Neuron (in vitro differentiated cells): ENCODE measurements around the gene SPOCK1.
"Not testable (repeated sequence)": the region's sequence is repeated elsewhere in the genome, so short reads cannot be mapped to it uniquely, and the experiment has no call there.

Experiments used
- H2AFZ ChIP-seq: one replicate; pipeline ENCODE4 v1.6.1; 2013; ENCODE audit warnings: low read depth, mild to moderate bottlenecking, inconsistent platforms, low read length, moderate library complexity
- H3K27me3 ChIP-seq: one replicate; pipeline ENCODE4 v1.6.1; 2013; ENCODE audit warnings: low read length; ENCODE audit not compliant: insufficient read depth
- H3K36me3 ChIP-seq: one replicate; pipeline ENCODE4 v1.6.1; 2013; ENCODE audit warnings: low read length; ENCODE audit not compliant: insufficient read depth
- H3K4me1 ChIP-seq: one replicate; pipeline ENCODE4 v1.6.1; 2013; ENCODE audit warnings: low read length; ENCODE audit not compliant: insufficient read depth
- H3K4me3 ChIP-seq: 2 replicates; pipeline ENCODE4 v1.5.1; 2013; ENCODE audit warnings: mild to moderate bottlenecking, low read length, moderate library complexity
- H3K9me3 ChIP-seq: one replicate; pipeline ENCODE4 v1.6.1; 2013; ENCODE audit warnings: low read length

Gene SPOCK1

DNA sequence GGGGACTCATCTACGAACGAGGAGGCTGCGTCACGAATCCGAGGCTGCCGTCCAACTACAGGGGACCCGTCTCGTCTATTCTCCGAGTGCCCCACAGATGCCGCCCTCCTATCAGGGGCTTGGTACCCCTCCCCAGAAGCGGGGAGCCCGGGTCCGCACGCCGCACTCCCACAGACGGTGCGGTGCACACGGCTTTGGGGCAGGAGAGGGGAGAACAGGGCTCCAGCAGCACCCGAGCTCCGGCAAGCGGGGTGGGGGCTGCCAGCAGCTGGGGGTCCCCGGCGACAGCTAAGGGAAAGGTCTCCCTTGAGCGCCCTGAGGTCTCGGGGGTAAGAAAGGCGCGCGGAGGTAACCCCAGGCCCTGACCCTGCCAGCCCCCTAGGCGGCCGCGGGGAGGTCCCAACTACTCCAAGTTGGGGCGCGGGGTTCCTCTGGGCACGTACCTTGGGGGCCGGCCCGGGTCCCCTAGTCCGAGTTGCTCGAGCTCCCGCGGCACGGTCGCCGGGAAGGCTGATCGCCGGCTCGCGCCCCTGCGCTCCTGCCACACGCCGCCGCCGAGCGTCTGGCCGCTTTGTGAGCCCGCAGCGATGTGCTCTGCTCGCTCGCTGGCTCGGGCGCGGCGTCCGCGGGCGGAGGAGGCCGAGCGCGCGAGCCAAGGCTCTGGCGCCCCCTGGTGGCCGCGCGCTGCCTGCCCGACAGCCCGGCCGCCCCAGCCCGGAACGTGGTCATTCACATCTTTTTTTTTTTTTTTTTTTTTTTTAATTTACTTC is at the start of gene SPOCK1:
Gene SPOCK1, minus strand, starts transcription at position 591 of the 770 bp plus-strand sequence.
- peaks cover 4% of the 10 kb centered on the region for H3K4me1 ChIP-seq
- H3K36me3 ChIP-seq, result no peaks in the 10 kb centered on the region
- H3K4me3 ChIP-seq, result peak within 1 kb of the TSS; percentile 65
- H2AFZ ChIP-seq, result peak within 1 kb of the TSS; percentile 99
- no peaks in the 10 kb centered on the region for H3K9me3 ChIP-seq
- no peaks in the 10 kb centered on the region for H3K27me3 ChIP-seq

DNA sequence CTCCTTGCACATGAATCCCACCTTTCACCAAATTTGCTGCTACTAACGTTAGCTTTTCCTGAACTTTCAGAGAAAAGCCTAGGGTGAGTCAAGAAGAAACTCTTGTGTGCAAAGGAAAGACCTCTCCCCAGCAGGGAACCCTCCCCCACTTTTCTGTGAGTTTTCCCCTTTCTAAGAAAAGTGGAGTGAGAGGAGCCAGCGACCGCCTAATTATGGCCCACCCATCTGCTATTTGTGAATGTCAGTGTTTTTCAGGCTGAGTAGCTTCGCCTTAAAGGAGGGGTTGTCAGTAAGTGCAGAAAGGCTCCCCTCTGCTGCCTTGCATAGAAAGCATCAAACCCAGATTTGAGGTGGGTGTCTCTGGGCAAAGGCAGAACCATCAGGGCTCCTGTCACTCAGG is 46.8 kb upstream of the SPOCK1 start:
- no peak overlapping the region for H2AFZ ChIP-seq
- no peaks in the 10 kb centered on the region for H3K9me3 ChIP-seq
- H3K36me3 ChIP-seq, result no peaks in the 10 kb centered on the region
- H3K4me3 ChIP-seq, result no peak overlapping the region
- H3K4me1 ChIP-seq, result no peaks in the 10 kb centered on the region
- peaks cover 5% of the 10 kb centered on the region for H3K27me3 ChIP-seq

DNA sequence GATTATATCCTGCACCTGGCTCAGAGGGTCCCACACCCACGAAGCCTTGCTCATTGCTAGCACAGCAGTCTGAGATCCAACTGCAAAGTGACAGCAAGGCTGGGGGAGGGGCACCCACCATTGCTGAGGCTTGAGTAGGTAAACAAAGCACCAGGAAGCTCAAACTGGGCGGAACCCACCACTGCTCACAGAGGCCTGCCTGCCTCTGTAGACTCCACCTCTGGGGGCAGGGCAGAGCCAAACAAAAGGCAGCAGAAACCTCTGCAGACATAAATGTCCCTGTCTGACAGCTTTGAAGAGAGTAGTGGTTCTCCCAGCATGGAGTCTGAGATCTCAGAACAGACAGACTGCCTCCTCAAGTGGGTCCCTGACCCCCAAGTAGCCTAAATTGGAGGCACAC is 36.3 kb upstream of the SPOCK1 start:
- not testable (repeated sequence) for H3K9me3 ChIP-seq, H3K36me3 ChIP-seq, H2AFZ ChIP-seq, H3K4me1 ChIP-seq, H3K27me3 ChIP-seq, H3K4me3 ChIP-seq

- H3K36me3 ChIP-seq, result no peaks in the 10 kb centered on the region
- no peak overlapping the region for H2AFZ ChIP-seq
- peaks cover 2% of the 10 kb centered on the region for H3K27me3 ChIP-seq
- H3K4me3 ChIP-seq, result no peak overlapping the region
- H3K4me1 ChIP-seq, result no peaks in the 10 kb centered on the region
- no peaks in the 10 kb centered on the region for H3K9me3 ChIP-seq
Observed at GRCh38 chr5:137533963-137534362, 34.8 kb upstream of the SPOCK1 start.

DNA sequence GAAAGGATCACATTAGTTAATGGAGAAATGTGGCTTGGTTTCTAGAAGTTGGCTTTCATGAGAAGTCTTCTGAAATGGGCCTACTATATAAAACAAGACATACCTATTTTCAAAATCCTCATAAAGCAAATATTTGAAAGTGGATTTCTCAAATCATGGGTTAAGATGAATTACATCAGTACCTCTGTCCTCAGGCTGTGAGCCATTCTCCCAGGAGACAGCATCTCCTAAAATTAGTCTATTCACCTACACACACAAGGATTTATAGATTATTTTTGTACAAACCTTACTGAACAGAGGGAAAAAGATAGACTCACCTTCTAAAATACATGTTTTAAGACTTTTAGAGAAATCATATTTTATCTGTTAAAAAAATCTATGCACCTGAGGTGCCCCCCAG is 32.1 kb upstream of the SPOCK1 start:
- H3K4me1 ChIP-seq, result no peaks in the 10 kb centered on the region
- peaks cover 2% of the 10 kb centered on the region for H3K27me3 ChIP-seq
- H3K36me3 ChIP-seq, result no peaks in the 10 kb centered on the region
- H3K9me3 ChIP-seq, result no peaks in the 10 kb centered on the region
- H2AFZ ChIP-seq, result no peak overlapping the region
- no peak overlapping the region for H3K4me3 ChIP-seq

GRCh38 chr5:137521246-137521645 is 22.1 kb upstream of the SPOCK1 start:
- Histone ChIP-seq H3K4me1 (no peaks in the 10 kb centered on the region), H3K4me3 (no peak overlapping the region), H2AFZ (no peak overlapping the region), H3K36me3 (no peaks in the 10 kb centered on the region), H3K27me3 (no peaks in the 10 kb centered on the region), H3K9me3 (no peaks in the 10 kb centered on the region)

DNA sequence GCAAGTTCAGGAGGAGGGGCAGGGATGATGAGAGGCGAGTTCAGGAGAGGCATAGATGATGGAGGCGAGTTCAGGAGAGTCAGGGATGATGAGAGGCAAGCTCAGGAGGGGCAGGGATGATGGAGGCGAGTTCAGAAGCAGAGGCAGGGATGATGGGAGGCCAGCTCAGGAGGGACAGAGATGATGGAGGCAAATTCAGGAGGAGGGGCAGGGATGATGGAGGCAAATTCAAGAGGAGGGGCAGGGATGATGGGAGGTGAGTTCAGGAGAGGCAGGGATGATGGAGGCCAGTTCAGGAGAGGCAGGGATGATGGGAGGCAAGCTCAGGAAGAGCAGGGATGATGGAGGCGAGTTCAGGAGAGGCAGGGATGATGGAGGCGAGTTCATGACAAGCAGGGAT is 17.8 kb upstream of the SPOCK1 start:
- H3K36me3 ChIP-seq, result no peaks in the 10 kb centered on the region
- H3K27me3 ChIP-seq, result peaks cover 8% of the 10 kb centered on the region
- no peaks in the 10 kb centered on the region for H3K9me3 ChIP-seq
- H3K4me1 ChIP-seq, result no peaks in the 10 kb centered on the region
- no peak overlapping the region for H3K4me3 ChIP-seq
- no peak overlapping the region for H2AFZ ChIP-seq

- Histone ChIP-seq H3K4me1 (no peaks in the 10 kb centered on the region), H3K9me3 (no peaks in the 10 kb centered on the region), H3K4me3 (no peak overlapping the region), H3K36me3 (no peaks in the 10 kb centered on the region), H2AFZ (no peak overlapping the region), H3K27me3 (peaks cover 8% of the 10 kb centered on the region)
Observed at GRCh38 chr5:137516251-137516797, 17.2 kb upstream of the SPOCK1 start.

GRCh38 chr5:137515238-137515637 is 16.1 kb upstream of the SPOCK1 start:
- H2AFZ ChIP-seq, result no peak overlapping the region
- no peaks in the 10 kb centered on the region for H3K4me1 ChIP-seq
- peaks cover 8% of the 10 kb centered on the region for H3K27me3 ChIP-seq
- no peak overlapping the region for H3K4me3 ChIP-seq
- no peaks in the 10 kb centered on the region for H3K36me3 ChIP-seq
- no peaks in the 10 kb centered on the region for H3K9me3 ChIP-seq

- no peak overlapping the region for H2AFZ ChIP-seq
- H3K9me3 ChIP-seq, result no peaks in the 10 kb centered on the region
- no peaks in the 10 kb centered on the region for H3K4me1 ChIP-seq
- peaks cover 11% of the 10 kb centered on the region for H3K27me3 ChIP-seq
- H3K36me3 ChIP-seq, result no peaks in the 10 kb centered on the region
- H3K4me3 ChIP-seq, result no peak overlapping the region
Observed at GRCh38 chr5:137510671-137511070, 11.5 kb upstream of the SPOCK1 start.

DNA sequence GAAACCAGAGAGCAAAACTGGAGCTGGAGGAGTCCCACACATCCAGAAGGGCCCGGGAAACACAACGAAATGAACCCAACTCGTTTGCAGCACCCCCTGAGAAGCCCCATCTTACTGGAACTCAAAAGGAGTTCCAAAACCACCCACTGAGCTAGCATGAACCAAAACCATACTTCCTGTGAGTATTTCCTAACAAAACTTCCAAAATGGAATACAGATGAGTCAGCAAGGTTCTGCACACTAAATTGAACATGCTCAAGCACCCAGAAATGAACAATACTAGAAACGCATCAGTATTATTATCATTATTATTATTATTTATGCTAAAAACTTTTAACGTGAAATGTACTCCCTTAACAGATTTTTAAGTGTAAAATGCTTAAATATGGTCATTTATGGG is 8.0 kb upstream of the SPOCK1 start:
- no peaks in the 10 kb centered on the region for H3K9me3 ChIP-seq
- no peak overlapping the region for H3K4me3 ChIP-seq

DNA sequence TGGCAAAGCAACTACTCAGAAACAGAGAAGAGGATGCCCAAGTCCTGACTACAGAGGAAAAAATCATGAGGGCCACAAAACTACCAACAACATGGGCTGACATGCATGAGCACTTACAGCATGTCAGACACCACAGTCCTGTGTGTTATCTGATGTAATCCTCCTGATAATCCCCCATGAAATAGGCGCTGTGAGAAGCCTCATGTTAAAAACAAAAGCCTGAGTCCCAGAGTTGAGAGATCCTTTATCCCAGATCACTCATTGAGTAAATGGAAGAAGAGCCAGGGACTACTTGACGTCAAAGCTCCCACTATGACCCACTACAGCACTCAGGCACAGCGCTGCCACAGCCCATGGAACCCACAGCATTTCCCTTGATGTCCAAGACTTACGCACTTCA is 7.2 kb upstream of the SPOCK1 start:
- Histone ChIP-seq H3K4me3 (no peak overlapping the region), H3K36me3 (no peaks in the 10 kb centered on the region), H2AFZ (no peak overlapping the region), H3K9me3 (no peaks in the 10 kb centered on the region), H3K4me1 (no peaks in the 10 kb centered on the region), H3K27me3 (peaks cover 3% of the 10 kb centered on the region)

More for the DNA sequence above, 8.0 kb upstream of the SPOCK1 start:
- H3K4me1 ChIP-seq, result no peaks in the 10 kb centered on the region
- peaks cover 3% of the 10 kb centered on the region for H3K27me3 ChIP-seq
- H3K36me3 ChIP-seq, result no peaks in the 10 kb centered on the region
- no peak overlapping the region for H2AFZ ChIP-seq

GRCh38 chr5:137504916-137505315 is 5.8 kb upstream of the SPOCK1 start:
- no peaks in the 10 kb centered on the region for H3K36me3 ChIP-seq
- H3K9me3 ChIP-seq, result no peaks in the 10 kb centered on the region
- no peak overlapping the region for H2AFZ ChIP-seq
- H3K27me3 ChIP-seq, result peaks cover 3% of the 10 kb centered on the region
- H3K4me1 ChIP-seq, result no peaks in the 10 kb centered on the region
- H3K4me3 ChIP-seq, result no peak overlapping the region

DNA sequence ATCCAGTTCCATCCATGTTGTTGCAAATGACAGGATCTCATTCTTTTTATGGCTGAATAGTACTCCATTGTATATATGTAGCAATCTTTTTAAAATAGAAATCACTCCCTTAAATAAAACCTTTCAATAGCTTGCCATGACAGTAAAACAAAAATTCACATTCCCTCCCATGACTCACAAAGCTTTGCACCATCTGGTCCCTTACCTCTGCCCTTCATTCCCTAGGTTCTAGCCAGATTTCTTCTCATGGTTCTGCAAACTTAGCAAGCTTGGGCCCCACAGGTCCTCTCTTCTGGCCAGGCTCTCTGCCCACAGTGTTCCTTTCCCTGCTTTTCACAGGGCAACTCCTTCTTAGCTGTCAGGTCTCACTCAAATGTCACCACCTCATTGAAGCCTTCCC is 4.3 kb upstream of the SPOCK1 start:
- no peak overlapping the region for H2AFZ ChIP-seq
- H3K4me3 ChIP-seq, result no peak overlapping the region
- H3K4me1 ChIP-seq, result no peaks in the 10 kb centered on the region
- H3K9me3 ChIP-seq, result no peaks in the 10 kb centered on the region
- peaks cover 3% of the 10 kb centered on the region for H3K27me3 ChIP-seq
- no peaks in the 10 kb centered on the region for H3K36me3 ChIP-seq
